IMR-90 (cell line): Measurements from ENCODE around the gene ZNF746.

Experiments
- MAFK ChIP-seq: IDR thresholded peaks from 2 replicates; pipeline ENCODE4 v1.6.1; 2012; ENCODE audit warnings: low read depth, low read length, improper control_type of control experiment
- RAD21 ChIP-seq: IDR thresholded peaks from 2 replicates; pipeline ENCODE4 v1.6.1; 2012; ENCODE audit warnings: low read length, improper control_type of control experiment
- TF ChIP-seq, protein P1 (sequence below): conservative IDR thresholded peaks from 2 replicates; pipeline ENCODE4 v1.5.1; 2012; ENCODE audit warnings: mild to moderate bottlenecking, low read depth, low read length, improper control_type of control experiment

DNA sequence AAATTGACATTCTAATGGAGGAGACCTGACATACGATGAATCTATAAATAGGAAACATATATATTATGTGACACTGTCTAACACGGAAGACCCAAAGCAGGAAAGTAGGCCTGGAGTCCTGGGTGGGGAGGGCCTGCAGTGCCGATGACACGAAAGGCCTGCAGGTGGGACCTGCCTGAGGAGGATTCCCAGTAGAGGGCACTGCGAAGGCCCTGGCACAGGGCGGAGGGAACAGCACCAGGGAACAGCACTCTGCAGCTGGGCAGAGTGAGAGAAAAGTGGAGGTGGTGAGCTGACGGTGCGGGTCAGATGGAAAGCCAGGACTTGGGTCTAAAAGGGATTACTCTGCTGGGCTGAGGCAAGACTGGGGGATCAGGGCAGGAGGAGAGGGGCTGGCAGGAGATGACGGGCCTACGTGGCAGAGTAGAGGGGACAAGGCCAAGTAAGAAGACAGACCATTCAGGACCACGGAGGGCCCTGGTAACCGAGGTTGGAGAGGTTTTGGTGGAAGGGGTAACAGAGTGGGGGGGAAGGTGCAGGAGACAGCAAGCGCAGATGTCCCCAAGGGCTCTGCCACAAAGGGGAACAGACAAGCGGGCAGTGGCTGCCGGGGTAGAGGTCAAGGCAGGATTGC is 8.1 kb downstream of the ZNF746 start:
- no peak for TF ChIP-seq RAD21
- TF ChIP-seq MAFK, result no peak
- TF ChIP-seq, protein P1, sequence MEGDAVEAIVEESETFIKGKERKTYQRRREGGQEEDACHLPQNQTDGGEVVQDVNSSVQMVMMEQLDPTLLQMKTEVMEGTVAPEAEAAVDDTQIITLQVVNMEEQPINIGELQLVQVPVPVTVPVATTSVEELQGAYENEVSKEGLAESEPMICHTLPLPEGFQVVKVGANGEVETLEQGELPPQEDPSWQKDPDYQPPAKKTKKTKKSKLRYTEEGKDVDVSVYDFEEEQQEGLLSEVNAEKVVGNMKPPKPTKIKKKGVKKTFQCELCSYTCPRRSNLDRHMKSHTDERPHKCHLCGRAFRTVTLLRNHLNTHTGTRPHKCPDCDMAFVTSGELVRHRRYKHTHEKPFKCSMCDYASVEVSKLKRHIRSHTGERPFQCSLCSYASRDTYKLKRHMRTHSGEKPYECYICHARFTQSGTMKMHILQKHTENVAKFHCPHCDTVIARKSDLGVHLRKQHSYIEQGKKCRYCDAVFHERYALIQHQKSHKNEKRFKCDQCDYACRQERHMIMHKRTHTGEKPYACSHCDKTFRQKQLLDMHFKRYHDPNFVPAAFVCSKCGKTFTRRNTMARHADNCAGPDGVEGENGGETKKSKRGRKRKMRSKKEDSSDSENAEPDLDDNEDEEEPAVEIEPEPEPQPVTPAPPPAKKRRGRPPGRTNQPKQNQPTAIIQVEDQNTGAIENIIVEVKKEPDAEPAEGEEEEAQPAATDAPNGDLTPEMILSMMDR, result no peak
